ENCODE data around the gene FAM193A.
"Not testable (repeated sequence)": the region's sequence is repeated elsewhere in the genome, so short reads cannot be mapped to it uniquely, and the experiment has no call there.

FAM193A gene

DNA sequence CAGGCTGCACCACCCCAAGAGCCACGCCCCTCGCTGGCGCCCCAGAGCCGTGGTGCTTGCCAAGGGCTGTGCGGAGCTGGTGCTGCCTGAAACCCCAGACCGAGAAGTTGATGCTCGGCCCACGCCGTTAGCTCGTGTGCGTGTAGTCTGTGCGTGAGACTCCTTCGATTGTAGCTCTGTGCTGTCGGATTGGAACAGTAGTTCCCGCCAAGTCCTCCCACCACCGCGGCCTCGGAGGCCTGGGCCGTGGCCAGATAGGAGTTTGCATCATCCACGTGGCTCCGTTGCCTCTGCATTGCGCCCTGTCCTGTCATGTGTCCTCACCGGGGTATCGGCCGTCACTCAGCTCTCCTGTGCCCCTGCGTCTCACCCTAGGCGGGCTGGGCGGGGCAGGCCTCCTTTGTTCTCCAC, 195.5 kb downstream of the FAM193A start:
- DNase-seq, result no peak

DNA sequence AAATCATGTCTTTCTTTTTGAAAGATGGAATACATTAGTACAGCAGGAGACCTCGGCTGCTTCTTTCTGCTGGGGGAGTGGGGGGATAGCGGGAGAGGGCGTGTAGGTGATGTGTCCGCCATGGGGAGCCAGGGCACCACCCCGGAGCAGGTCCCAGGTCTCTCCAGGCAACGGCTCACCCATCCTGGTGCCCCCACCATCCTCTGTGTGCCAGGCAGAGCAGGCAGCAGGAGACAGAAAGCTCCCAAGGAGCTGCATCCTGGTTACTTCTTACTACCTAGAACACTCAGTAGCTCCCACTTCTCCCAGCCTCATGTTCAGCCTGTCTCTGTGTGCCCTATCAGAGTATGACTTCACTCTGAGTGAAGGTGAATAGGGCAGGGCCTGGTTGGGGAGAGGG, 196.1 kb downstream of the FAM193A start:
- DNase-seq, result no peak

DNA sequence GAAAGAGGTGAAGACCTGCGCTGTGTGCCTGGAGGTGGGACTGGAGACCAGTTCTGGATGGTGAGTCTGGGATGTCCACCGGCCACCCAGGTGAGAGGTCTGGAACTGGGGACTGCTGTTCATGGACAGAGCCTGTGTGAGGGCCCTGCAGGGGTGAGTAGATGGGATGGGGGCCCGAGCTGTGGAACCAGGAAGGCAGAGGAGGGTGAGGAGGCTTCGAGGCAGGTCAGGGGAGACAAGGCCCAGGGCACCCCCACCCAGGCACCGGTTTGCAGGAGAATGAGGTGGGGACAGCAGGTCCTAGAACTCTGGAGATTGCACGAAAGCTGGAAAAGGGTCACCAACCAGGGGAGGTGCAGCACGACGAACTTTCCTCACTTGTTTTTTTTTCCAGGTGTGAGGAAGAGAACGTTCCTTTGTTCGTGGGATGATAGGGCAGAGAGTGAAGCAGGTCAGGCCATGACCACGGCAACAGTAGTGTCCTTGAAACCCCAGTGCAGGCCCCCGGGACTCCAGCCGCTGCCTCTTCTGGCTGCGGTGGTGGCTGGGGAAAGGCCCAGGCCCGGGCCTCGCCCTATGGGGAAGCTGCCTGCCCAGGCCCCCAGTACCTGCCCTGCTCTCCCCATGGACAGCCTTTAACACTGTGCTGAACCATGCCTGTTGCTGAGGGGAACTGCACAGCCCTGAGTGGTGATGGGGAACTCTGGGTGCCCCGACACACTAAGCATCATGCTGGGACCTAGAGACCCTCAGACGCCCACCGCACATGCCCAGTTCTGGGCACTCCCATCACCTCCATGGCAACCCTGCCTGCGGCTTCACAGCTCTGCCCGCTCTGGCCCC, 196.8 kb downstream of the FAM193A start:
- DNase-seq, result no peak

DNA sequence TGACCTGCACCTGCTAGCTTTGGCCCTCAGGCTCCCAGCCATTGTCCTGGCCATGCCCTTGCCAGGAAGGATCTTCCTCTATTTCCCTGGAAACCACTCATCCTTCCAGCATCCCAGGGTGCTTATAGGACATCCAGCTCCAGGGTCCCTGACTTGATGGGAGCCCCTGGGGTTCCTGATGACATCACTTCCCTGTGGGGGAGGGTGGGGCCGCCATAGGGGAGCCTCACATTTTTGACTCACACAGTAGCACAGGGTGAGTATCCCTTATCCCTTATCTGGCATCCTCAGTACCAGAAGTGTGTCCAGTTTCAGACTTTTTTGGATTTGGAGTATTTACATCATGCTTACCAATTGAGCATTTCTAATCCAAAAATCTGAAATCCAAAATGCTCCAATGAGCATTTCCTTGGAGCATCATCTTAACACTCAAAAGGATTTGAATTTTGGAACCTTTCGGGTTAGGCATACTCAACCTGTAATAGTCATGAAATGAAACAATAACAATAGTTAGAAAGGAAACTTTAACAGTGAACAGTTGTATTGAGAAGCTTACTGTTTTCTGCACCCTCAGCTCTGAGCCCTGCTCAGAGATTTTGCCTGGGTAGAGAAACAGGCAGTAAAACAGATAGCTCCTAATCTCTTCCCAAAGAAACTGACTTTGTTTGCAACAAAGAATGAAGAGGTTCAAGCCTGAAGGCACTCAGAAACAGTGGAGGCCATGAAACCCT, 197.6 kb downstream of the FAM193A start:
- no peak for DNase-seq

DNA sequence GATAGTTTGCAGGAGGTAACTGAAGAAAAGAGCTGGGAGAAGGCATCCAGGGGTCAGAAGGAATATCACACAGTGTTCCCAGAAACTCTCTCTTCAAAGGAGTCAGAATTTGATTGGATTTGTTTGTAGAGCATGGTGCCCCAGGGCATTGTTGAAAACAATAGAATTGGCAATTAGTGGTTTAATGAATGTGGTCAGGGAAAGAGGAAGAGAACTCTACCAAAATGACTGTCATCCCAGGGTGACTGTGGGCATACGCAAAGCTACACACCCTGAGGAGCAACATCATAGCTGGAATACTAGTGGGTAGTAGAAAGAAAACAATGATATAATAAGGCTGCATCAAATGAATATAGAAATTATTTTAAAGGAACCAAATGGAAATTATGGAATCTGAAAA, 198.2 kb downstream of the FAM193A start:
- DNase-seq, result no peak

DNA sequence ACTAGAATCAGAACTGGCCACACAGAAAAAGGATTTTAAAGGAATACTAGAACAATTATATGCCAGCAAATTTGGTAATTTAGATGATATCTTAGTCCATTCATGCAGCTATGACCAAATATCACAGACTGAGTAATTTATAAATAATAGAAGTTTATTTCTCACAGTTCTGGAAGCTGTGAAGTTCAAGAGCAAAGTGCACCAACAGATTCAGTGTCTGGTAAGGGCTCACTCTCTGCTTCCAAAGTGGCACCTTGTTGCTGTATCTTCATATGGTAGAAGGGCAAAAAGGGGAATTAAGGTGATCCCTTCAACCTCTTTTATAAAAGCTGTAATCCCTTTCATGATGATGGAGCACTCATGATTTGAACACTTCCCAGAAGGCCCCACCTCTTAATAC, 199.4 kb downstream of the FAM193A start:
- DNase-seq, result no peak

DNA sequence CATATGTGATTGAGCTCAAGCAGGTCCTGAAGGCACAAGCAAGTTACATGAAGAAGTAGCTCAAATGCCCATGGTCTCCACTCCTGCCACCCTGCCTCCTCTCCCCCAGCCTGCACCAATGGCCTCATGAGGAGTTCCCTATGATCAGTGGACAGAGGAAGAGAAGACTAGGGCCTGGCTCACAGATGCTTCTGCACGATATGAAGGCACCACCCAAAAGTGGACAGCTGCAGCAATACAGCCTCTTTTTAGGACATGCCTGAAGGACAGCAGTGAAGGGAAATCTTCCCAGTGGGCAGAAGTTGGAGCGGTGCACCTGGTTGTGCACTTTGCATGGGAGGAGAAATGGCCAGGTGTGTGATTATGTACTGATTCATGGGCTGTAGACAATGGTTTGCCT, 201.8 kb downstream of the FAM193A start:
- DNase-seq, result not testable (repeated sequence)

DNA sequence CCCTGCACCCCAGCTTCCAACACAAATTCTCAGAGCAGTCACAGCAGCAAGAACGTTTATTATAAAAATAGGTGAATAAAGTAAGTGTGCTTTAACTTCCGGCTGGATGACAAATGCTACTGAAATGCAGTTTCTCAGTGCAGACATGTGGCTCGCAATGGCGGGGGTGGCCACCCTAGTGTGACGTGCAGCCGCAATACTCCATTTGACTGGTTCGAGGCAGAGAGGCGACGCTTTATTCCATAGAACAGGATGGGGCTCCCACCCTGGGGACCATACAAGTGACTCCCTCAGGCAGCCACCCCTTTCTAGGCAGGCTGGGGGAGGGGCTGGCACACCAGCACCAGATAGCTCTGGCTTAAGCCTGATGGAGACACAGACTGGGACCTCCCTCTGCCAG, 205.2 kb downstream of the FAM193A start:
- no peak for DNase-seq

DNA sequence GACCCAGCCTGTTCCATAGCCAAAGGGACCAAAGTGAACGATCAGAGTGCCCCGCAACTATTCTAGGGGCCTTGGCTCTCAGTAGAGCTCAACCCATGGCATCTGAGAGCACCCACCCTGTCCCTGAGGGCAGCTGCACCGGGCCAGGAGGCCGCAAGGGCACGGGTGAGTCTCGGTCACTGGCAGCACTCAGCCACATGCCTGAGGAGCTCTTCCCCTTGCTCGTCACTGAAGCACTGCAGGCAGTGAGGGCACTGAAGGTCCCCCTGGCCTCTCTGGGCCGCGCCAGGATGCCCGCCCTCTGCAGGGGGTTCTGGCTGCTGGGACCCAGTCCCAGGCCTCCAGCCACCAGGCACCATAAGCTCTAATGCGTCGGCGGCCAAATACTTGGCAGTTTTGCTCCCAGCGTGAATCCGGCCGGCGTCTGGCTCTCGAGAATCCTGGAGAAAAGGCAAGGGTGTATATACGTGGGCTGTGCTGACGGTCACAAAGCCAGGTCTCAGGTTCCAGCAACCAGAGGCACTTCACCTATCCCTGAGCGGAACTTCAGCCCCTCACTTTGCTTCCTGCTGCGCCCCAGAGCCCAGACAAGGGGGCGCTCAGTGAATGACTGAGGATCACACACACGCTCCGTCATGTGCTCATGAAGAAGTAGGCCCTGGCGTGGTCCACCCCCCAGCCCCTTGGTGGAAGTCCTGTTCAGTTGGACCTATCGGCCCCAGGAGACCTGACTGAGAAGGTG, 205.8 kb downstream of the FAM193A start:
- no peak for DNase-seq

DNA sequence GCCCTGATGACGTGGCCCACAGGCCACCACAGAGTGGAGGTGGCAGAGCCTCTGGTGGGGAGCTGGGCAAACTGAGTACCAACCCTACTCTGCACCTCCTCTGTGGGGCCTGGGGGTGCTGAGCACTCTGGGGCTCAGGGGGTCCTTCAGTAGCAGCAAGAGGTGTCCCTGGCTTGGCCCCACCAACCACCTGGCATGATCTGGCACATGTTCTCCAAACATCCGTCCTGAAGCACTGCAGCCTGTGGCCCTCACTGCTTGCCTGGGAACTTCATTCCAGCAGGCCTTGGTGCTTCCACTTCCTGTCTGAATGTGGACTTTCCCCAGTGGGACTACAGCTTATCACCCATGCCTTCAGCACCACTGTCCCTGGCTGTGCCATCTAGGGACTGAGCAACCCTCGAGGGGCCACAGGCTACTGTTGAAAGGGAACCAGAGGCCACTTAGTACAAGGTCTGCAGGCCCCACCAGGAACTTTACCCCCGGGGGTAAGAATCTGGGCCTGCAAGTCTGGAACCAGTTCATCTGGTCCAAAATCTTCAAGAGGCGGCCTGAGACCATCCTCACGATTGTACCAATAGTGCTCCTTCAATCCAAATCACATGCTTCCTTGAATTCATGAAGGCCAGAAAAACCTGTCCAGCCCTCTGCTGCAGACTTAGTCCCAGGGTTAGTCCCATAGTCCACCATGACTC, 206.5 kb downstream of the FAM193A start:
- no peak for DNase-seq

DNA sequence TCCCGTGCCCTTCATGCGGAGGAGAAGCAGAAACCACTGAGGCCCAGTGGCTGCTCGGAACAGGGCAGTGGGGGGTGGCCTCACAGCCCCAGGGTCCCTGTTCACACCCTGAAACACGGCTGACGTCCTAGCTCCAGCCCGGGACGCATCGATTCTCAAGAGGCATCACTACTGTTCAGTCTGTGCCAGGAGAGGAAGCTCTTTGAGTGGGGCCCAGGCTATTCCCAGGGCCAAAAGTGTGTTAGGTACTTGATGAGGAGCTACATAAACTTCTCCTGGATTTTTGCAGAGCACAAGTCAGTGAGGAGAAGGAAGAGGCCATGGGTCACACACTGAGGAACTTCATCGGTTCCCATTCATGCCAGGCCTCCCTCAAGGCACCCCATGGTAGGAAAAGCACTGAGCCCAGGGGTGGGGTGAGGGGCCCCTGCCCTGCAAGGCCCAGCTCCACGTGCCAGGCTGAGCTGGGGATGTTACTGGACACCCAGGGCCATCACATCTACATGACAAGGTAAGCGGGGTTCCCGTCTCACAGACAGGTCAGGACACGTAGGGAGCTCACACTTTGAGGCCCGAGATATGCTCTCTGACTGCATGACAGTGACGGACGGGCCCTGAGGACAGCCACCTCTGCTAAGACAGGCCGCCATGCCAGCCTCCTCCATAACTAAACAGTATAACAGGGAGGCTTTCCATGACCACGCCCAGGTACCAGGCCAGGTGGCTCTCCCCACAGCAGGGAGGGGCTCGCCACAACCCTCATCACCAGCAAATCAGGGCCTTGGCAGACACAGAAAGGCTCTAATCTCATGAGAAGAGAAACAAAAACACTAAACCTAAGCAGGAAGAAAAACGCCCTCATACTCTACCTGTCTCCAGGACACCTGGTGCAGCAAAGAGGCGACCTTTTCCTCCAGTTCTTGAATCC, 207.3 kb downstream of the FAM193A start:
- DNase-seq, result no peak

DNA sequence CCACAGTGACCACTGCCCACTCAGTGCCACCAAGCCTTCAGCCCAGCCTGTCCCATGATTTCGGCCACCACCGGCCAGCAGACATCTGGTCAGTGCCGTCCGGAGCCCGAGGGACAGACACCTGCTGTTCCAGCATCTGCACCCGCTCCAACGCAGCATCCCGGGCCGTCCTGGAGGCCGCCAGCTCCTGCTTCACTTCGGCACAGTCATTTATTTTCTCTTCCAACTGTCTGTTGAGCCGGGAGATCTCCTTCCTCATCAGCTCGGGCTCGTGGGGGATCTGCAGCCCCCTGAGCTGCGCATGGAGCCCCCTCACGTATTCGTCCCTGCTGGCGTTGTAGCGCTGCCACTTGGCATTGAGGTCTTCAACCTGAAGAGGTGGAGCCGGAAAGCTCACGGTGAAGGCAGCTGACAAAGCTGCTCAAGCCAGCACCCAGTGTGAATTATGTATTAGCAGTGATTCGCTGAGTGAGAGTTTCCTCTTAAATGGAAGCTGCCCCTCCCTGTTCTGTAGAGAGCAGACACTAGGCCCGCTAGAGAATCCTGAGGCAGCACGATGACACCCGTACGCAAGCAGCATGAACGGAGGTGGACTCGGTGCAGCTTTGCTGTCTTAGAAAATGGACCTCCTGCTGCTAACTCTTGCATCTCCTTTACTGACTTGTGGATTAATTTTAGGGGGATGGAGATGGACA, 208.3 kb downstream of the FAM193A start:
- no peak for DNase-seq

DNA sequence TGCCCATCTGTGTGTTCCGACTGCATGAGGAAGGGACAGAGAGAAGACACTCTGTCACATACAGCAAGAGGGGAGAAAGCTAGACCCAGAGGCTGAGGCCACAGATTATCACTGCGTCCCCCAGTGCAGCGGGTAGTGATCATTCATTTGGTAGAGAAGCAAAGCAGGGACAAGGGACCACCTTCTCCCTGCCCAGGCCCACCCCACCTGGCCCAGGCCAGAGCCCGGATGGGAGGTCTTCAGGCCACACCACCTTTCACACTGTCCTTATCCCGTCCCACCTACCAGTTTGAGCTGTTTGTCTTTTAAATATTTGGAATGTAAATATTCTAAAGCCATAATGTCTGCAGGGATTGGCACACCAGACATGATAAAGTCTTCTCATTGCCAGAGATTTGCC, 209.1 kb downstream of the FAM193A start:
- no peak for DNase-seq

DNA sequence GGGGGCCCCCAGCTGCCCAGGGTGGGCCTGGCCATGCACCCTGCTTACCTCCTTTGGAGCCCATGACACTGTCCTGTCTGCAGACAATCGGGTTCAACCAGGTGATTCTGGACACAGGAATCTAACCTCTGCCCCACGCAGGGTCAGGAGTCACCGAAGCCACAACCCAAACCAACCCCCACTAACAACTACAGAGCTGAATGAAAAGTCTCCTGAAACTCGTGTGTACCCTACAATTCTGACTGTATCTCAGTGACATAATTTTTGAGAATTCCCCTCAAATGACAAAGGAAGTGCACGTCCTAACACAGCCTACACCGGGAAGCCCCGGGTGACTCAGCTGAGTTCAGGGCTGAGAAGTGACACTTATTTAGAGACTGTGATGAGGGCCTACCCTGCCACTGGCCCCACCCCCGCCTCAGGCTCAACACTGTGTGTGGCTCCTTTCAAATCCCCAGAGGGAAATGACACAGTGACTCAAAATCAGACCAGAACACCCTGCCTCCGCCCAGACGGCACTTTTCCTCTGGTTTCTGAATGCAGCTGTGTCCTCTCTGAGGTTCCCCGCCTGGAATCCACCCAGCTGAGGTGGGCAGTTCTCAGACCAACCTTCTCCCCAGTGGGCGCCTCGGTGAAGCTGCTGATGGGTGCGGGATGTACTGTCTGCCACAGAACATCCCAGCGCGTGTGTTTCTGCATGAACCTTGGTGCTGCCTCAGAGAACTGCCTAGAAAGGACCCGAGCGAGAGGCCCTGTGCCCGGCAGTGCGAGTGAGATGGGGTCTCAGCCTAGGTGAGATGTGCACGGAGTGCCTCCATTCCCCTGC, 209.7 kb downstream of the FAM193A start:
- no peak for DNase-seq

DNA sequence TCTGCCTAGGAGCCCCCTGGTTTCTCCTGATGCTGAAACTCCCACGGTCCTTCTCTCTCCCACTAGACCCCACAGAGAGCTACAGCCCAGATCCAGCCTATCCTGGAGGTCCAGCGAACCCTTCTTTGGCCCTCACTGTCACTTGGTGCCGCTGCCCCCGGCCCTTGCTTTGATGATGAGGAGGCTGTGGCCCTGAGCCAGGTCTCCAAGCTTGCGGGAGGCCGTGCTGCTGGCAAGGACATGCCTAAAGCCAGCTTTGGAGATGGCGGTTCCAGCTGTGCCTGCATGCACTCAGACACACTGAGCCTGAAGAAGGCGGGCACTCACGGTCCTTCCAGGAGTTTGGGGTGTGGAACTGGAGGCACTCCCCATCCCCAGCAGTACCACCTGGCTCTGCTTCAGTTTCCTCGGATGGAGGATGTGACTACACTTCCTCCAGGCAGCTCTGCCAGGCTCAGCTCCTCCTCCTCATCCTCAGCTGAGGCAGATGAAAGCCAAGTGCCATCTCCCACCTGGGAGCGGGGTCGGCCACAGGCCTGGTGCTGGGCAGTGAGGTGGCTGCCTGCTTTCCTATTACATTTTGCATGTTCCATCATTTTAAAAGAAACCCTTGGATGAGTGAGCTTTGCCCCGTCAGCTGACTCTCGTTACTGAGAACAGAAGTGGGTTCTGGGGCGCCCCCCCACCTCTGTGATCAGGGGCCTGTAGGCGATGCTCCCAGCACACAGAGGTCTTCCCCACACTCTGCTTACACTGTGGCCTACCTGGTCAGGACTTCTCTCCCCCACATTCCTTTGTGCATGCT, 210.6 kb downstream of the FAM193A start:
- DNase-seq, result no peak

DNA sequence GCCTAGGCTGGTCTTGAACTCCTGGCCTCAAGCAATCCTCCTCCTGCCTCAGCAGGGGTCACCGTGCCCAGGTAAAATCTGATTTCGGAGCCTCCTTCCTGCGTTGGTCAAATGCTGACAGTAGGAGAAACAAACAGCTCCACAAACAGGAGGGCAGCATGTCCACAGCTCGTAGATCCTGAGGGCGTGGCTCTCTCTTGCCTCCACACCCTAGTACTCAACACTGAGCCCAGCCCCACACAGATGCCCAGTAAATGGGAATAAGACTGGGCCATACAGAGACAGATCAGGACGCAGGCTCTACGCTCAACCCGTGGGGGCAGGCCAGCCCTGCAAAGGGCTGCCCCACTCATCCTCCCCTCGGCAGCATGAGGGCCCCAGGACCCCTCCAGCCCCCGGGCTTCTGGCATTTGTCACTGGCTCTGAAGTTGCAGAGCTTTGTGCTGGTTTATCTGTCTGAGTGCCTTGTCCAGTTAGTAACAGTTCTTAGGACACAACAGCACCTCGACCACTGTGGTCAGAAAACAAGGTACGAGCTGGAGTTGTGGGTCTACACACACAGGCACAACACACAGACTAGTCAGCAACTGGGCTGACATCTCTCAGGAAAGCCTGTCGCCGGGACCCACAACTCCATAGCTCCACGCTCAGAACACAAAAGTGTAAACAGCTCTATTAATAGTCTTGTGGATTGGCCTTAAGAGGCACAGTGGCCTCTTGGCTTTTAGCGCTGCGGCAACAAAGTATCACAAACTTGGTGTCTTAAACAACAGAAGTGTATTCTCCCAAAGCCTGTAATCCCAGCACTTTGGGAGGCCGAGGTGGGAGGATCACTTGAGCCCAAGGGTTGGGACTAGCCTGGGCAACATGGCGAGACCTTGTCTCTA, 214.5 kb downstream of the FAM193A start:
- no peak for DNase-seq

DNA sequence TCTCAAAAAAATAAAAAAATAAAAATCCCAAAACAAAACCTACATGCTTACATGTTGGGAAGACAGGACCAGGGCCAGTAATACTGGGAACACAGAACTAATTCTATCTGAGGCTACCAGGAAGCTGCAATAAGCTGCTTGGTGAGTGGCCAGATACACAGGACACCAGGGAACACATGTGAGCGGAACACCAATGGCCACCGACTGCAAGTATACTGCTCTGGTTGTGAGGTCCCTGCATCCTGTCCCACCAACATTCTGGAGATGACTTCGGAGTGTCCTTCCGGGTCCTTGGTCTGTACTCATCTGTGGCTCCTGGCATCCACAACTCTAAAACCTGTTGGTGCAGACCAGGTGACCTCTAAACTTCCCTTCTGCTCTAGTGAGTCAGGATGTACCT, 217.0 kb downstream of the FAM193A start:
- no peak for DNase-seq
